Fibroblast of skin of abdomen (primary cell): Measurements from ENCODE around the gene ELN. TPM values are rescaled to one million over a fixed set of nuclear protein-coding genes. Genes with fewer than 3 reads are reported as not detected.
"Not testable (repeated sequence)": the region's sequence is repeated elsewhere in the genome, so short reads cannot be mapped to it uniquely, and the experiment has no call there.

Experiments used
- DNase-seq: peaks from one replicate; pipeline ENCODE4 v3.0.0-alpha.2; 2013
- polyA plus RNA-seq, 2 experiments: library from polyadenylated mRNA; unstranded; fragments of 120-200 nt; gene quantifications; one replicate each; pipeline ENCODE4 v1.2.1, GENCODE V29; 2013; ENCODE audit not compliant: insufficient read length in 2 of 2

Gene ELN
- 103 TPM for polyA plus RNA-seq (2013, experiment 1 of 2; ENCODE audit: insufficient read length)
- 111 TPM for polyA plus RNA-seq (2013, experiment 2 of 2; ENCODE audit: insufficient read length)

DNA sequence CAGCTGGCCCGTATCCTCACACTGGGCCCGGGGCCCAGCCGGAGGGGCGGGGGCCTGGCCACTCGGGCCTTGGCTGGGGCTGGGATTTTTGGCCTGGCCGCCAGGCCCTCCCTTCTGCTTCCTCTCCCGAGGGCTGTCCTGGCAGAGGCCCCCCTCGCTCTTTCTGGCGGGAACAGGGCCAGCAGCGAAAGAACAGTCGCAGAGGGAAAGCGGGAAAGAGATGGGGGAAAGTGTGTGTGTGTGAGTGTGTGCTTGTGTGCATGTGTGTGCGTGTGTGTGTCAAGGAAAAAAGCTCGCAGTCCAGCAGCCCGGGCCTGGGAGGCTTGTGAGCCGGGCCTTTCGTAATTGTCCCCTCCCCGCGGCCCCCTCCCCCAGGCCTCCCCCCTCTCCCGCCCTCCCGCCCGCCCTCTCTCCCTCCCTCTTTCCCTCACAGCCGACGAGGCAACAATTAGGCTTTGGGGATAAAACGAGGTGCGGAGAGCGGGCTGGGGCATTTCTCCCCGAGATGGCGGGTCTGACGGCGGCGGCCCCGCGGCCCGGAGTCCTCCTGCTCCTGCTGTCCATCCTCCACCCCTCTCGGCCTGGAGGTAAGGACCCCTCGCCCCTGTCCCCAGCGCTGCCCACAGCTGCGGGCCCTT, at the start of gene ELN:
ELN (plus strand) TSS at position 491 of the 638 bp plus-strand sequence; CDS start at position 506, 15 bp downstream.
- peak; percentile 75 for DNase-seq

DNA sequence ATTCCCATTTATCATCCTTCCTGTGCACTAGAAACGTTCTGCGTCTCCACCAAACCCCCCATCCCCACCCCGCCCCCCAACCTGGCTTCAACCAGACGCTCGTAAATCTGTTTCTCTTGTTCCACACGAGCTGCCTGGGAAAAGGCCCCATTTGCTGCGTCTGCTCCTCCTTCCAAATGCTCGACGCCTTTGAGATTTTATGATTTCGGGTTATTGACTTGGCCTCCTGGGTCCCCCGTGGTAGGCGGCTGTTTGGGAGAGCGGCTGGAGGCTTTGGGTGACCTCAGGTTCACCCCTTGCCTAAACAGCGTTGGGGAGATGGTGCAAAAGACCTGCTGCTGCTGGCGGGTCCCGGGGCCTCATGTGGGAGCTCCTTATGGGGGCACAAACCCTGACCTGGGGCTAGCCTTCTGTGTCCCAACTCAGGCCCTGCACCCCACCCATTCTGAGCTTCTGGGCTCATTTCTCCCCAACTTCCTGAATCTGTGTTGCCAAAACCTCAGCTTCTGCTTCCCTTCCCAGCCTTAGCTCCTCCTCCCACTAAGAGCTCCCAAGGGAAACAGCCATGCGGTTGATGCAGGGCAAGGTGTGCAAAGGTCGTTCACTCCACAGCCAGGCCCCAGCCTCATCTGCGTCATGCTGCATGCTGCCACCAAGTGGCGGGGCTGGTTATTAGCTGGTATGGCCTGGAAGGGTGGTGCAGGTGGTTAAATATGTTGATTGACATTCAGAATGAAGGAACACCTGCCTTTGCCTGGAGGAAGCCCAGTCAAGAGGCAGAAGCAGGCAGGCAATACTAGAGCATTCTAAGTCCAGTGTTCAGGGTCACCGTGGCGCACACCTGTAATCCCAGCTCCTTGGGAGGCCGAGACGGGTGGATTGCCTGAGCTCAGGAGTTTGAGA, 49.1 kb upstream of the ELN start:
- DNase-seq = peak; percentile 86

DNA sequence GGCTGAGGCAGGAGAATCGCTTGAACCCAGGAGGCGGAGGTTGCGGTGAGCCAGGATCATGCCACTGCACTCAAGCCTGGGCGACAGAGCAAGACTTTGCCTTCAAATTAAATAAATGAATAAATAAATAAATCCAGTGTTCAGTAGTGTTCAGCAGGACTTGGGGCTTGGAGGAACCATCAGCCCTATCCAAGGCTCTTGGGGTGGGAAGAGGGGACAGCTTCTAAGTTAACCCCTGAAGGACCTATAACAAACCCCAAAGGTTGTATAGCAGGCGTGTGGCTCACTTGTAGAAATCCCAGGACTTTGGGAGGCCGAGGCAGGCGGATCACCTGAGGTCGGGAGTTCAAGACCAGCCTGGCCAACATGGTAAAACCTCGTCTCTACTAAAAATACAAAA, 48.3 kb upstream of the ELN start:
- DNase-seq = not testable (repeated sequence)

DNA sequence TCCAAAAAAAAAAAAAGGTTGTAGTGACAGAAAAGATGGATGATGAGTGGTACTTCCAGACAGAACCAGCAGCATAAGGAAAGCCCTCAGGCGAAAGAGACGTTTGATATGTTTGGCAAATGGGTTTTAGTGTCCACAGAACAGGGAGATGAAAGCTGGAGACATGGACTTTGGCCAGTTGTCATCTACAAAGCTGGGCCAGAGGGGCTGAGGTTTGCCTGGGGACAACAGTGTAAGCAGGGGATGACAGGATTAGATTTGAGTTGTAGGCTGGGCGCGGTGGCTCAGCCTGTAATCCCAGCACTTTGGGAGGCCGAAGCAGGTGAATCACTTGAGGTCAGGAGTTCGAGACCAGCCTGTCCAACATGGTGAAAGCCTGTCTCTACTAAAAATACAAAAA, 47.8 kb upstream of the ELN start:
- no peak for DNase-seq

DNA sequence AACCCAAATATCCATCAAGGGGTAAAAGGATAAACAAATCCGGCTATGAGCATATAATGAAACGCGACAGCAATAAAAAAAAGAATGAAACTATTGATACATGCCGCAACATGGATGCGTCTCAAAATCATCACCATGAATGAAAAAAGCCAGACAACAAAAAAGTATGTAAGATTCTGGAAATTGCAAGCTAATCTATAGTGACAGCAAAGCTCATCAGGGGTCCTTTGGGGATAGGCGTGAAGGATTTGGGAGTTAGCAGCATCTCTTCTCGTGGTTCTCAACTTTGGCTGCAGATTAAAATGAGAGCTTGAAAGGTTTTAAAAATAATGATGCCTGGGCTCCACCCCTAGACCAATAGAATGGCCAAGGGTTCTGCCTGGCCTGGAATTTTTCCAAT, 46.0 kb upstream of the ELN start:
- no peak for DNase-seq

DNA sequence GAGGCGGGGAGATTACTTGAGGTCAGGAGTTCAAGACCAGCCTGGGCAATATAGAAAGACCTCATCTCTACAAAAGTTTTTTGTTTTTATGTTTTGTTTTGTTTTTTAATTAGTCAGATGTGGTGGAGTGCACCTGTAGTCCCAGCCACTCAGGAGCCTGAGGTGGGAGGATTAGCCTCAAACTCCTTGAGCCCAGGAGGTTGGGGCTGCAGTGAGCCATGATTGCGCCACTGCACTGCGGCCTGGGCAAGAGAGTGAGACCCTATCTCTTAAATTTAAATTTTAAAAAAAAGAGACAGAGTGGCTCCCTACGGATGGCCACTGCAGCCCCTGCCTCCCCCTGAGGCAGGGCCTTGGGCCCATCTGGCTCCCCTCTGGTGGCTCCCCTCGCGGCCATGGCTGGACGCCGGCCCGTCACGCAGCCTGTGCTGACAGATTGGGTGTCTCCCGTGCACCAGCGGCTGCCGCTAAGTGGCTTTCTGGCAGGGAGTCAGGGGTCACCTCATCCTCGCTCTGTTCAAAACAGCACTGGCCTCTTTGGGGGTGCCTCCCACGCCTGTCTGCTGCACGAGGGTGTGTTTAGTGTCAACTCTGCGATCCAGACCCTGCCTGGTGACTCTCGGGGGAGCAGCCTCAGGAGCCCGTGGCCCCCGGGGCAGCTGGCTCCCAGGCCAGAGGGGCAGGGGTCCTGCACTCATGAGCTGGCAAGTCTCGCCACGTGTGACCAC, 44.4 kb upstream of the ELN start:
- no peak for DNase-seq

DNA sequence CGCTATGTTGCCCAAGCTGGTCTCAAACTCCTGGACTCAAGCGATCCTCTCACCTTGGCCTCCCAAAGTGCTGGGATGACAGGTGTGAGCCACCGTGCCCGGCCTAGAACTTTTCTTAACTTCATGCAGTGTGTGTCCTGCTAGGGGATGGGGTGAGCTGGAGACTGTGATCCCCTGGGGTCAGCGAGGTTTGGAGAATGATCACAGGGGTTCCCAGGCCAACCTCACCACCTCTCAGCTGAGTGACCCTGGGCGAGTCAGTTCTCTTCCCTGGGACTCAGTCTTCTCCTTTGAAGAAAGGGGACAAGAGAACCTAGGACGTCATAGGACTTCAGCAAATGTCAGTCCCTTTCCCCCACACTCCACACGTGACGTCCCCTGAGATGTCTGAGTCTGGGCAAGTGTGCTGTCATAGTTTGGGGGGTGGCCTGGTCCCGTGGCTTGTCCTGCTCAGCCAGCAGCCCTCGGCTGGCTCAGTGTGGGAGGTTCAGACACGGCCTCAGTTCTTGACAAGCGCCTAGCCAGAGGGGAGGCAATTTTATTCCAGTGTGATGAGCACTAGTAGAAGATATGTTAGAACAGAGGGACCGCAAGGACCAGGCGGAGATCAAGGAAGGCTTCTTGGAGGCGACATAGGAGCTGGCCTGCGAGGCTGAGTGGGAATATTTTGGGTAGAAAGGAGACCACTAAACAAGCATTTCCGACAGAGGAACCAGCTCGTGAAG, 43.3 kb upstream of the ELN start:
- no peak for DNase-seq

DNA sequence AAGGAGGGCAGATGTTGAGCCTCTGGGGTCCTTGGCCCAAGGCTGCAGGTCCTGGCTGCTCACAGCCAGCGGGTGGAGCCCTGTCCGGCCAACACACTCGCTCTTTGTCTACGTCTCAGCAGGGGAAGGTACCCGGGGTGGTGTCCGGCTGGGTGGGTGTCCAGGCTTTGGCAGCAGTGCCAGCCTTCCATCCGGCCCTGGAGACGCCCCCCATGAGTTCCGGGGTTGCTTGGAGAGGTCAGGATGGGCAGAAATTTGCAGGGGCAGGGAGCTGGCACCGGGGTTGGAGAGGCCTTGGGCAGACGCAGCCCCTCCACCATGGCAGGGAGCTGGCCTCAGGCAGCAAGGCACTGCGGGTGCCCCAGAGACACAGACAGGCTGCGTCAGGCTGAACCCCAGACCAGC, 42.2 kb upstream of the ELN start:
- DNase-seq = no peak

DNA sequence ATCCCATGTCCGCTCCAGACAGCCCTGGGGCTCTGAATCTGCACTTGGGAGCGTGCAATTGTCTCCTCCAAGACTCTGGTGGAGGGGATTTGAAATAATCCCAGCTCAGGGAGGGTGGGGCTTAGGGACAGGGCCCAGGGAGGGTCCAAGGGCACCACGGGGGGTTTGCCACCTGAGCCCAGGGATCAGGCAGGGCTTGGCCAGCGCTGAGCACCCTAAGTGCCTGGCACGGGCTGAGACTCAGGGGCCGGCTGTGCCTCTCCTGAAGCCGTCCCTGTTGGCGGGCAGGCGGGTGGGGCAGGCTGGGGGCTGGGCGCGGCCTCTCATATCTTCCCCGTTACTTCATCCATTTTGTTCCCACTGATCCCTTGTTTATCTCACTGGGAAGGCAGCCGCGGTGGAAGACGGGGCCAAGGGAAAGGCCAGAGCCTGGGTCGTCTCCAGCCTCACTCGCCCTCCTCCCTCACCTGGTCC, 41.8 kb upstream of the ELN start:
- DNase-seq = no peak

DNA sequence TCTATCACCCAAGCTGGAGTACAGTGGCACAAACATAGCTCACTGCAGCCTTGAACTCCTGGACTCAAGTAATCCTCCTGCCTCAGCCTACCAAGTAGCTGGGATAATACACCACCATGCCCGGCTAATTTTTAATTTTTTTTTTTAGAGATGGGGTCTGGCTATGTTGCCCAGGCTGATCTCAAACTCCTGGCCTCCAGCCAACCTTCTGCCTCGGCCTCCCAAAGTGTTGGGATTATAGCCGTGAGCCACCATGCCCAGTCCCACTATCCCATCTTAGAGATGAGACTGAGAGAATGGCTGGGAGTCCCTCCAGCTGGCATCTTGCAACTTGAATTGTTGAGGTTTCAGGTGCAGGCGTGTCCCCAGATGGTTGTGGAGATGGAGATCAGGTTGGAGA, 40.7 kb upstream of the ELN start:
- no peak for DNase-seq

DNA sequence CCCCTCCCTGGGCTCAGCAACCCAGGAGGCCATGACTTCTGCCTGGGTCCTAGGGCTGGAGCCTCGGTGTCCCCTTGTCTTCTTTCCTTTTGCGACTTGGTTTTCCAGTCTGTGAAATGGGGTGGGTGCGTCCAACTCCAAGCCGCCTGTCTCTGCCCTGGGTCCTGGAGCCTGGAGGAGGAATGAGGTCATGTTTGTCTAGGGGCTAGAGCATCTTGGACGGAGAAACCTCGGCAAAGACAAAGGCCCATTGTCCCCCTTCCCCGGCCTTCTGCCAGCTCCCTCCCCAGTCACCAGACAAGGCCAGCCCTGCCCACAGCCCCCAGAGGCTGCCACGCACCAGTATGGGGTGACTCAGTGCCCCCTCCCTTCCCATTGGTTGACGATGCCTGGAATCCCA, 39.8 kb upstream of the ELN start:
- no peak for DNase-seq

DNA sequence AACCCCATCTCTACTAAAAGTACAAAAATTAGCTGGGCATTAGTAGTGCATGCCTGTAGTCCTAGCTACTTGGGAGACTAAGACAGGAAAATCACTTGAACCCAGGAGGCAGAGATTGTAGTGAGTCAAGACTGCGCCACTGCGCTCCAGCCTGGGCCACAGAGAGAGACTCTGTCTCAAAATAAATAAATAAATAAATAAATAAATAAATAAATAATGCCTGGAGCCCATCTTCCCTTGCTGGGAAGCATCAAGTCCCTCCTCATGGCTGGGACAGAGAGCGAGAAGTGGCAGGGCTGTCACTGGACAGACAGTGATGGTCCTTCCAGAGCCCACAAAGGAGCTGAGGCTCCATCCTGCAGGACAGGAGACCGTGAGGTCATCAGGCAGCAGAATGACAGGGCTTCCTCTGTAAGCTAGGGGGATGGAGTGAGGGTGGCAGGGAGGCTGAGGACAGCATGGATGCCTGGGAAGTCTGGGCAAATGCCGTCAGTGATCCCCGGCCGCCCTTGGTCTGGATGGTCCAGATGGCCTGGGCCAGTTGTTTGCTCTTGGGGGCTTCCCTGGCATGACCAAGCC, 36.4 kb upstream of the ELN start:
- no peak for DNase-seq

DNA sequence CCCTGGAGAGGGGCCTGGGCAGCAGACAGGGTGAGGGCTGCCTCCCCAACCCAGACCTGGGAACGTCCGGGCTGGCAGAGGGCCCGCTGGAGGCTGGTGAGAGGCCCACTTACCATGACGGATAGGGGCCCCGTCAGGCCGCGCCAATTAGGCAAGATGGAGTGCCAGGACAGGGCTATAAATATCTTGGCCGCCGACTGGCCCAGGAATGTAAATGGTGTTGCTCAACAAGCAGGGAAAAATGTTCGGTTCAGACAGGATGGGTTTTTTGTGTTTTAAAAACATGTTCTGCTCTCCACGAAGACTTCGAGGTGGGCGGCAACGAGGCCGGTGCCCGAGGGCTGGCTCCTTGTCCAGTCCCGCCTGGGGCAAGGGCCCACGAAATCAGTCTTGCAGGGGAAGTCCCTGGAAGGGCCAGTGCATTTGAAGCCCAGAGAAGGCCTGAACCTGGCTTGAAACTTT, 35.8 kb upstream of the ELN start:
- DNase-seq = peak; percentile 83

DNA sequence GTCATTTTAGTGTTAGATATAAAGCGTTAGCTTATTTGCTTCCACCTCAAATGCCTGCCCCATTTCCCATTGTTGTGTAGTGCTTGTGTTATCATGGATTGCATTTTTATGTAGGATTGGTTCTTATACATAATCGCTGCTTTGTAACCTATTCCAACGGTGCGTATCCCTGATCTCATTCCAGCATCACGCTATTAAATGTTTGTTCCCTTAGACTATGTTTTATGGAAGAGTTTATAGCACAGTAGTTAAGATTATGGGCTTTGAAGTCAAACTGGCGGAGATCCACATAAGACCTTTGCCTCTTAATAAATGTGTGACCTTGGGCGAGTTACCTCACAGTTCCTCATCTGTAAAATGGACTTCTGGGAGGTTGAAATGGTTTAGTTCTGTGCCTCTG, 34.0 kb upstream of the ELN start:
- no peak for DNase-seq

DNA sequence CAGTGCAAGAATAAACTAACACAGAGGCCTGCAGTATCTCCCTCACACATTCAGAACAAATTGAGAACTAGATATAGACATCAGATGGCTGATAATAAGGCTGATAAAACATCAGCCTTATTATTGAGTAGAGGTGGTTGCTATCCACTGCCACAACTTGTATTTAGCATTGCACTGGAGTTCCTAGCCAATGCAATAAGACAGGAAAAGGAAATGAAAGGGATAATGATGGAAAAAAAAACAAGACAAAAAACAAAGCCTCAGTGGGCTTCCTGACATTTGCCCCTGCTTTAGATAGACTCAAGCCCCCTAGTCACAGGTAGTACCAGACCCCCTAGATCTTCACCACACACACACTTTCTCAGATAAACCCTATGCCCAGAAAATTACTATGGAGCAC, 33.2 kb upstream of the ELN start:
- DNase-seq = no peak

DNA sequence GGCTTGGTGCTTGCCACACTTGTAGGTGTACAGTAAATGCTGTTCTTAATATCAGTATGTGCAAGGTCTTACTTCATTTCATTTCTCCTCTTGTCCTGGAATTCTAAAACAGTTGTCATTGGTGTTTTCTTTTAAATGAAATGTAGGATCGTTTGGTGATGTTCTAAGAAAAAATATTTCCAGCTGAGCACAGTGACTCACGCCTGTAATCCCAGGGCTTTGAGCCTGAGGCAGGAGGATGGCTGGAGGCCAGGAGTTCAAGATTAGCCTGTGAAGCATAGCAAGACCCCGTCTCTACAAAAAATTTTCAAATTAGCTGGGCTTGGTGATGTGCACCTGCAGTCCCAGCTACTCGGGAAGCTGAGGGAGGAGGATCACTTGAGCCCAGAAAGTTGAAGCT, 32.6 kb upstream of the ELN start:
- DNase-seq = peak; percentile 67

DNA sequence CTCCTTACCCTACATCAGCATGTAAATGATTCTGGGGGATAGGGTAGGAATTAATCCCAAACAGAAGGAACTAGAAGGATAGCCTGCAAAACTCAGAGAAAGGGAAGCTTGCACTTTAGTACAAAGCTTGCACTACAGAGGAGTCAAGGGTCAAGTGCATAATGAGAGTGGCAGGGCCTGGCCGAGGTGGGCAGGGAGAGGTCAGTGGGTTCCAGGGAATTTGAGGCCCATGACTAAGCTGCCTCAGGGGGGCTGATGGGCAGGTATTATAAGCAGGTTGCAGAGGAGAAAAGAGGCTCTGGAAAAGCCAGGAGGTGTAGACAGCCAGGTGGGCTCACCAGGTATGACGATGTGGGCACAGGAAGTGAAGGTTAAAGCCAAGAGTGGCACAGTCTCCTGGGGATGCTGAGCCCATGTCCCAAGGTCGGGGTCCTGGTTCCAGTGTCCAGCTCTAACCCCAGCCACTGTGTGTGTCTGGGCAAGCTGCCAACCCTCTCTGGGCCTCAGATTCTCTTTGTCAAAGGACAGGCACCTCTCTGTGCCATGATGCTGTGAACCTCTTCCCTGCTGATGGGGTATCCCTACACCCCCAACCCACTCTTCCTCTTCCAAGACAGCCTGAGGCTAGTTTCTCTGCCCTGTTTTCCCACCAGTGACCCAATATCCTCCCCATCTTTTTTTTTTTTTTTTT, 32.0 kb upstream of the ELN start:
- DNase-seq = no peak

DNA sequence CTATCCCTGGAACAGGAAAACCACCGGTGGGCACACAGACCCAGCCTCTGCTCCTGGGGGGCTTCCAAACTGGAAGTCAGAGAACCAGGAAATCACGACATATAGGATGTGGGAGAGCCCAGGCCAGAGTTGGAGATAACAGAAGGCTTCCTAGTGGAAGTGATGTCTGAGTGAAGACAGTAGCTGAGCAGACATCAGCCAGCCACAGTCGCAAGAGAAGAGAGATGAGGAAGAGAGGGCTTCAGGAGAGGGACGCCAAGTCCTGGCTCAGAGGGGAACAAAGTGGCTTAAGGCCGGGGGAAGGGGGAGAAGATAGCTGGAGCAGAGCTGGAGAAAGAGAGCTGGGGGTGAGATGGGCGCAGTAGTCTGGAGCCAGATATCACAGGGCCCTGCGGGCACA, 30.9 kb upstream of the ELN start:
- no peak for DNase-seq

DNA sequence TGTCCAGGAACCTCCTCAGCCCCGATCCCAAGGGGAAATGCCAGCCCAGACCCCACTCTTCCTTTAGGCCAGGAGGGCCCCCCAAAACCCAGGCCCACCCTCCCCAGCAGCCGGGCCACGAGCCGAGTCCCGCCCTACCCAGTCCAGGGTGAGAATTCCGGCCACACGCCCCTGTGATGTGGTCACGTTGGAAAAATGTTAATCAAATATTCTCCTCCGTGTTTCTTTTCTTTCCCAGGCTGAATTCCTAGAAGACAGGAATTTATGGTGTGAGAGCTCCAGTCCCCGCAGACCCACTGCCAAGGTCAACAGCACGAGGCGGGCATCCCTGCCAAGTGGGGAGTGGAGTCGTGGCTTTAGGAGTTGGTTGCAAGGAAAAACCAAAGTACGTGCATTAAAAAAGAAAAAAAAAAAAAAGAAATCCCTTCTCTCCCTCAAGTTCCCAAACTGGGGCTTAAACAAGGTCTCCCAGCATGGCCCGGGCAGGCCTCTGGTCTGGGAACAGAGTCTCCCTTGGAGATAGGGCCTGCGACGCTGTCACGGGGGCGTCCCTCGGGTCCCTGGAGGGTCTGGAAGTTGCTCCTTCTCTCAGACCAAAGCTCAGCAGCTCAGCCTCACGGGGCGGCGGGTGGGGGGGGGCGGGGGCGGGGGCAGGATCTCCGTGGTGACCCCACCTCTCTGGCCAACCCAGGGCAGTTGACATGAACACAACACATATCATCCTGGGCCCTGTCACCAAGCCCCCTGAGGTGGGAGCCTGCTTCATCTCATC, 28.1 kb upstream of the ELN start:
- peak; percentile 81 for DNase-seq

DNA sequence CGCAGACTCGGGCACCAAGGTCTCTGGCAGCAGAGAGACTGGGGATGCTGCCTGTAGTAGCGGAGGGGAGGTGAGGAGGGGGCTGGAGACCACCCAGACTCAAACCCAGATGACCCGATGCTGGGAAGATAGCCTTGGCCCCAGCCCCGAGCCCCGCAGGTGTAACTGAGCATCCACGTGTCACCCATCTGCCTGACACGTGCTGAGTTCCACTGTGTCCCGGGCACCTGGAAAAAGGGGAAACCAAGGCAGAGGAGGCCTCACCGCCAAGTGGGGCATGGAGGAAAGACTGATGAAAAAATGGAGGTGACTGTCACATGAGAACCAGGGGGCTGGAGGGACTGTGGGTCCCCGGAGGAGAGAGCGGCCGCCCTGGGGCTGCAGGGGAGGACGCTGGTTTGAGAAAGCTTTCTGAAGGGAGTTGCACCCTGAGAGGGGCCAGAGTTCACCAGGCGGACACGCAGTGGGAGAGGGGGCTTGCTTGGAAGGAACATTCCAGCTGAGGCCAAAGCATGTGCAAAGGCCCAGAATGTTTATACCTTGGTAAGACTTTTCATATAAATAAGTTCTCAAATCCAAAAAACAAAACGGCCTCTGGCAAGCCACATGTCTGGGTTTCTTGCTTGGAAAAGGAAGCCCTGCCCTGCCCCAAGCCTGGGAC, 27.4 kb upstream of the ELN start:
- no peak for DNase-seq
